ENCODE measurements around the gene LDLRAD2. TPM values are rescaled to one million over a fixed set of nuclear protein-coding genes. Genes with fewer than 3 reads are reported as not detected.
"Not testable (repeated sequence)": the region's sequence is repeated elsewhere in the genome, so short reads cannot be mapped to it uniquely, and the experiment has no call there.

The LDLRAD2 gene
- total RNA-seq, 6 experiments from 2014 or later = not detected

- Histone ChIP-seq H3K4me3 (no peak overlapping the region), H3K27ac (no peak overlapping the region), H3K36me3 (peaks cover 0 to 4% (median 0%) of the 10 kb centered on the region in 4 donors), H3K9me3 (no peaks in the 10 kb centered on the region), H3K4me1 (no peaks in the 10 kb centered on the region), H3K27me3 (no peaks in the 10 kb centered on the region)
- intact Hi-C loops (cut with DNase I) = no loop called here
- ATAC-seq (no peak), DNase-seq (no peak)
- TF ChIP-seq POLR2A (IDR thresholded peaks at IDR 0.05) (no peak), CTCF (IDR thresholded peaks at IDR 0.05) (no peak)
- 93% methylated on average over 3 of the region's 7 CpGs for WGBS (ENCODE audit: insufficient coverage, low coverage, low lambda C conversion rate, missing lambda C conversion rate)
Measured at GRCh38 chr1:21825393-21825792, 13.3 kb downstream of the LDLRAD2 start.

GRCh38 chr1:21826694-21827093, 14.6 kb downstream of the LDLRAD2 start:
- ATAC-seq; intact Hi-C loops (cut with DNase I); H3K4me1 ChIP-seq; DNase-seq; H3K36me3 ChIP-seq; H3K27me3 ChIP-seq; H3K27ac ChIP-seq; H3K4me3 ChIP-seq; H3K9me3 ChIP-seq: not testable (repeated sequence)
- WGBS (ENCODE audit: insufficient coverage, low coverage, low lambda C conversion rate, missing lambda C conversion rate) = 92% methylated on average over 10 of the region's 10 CpGs

GRCh38 chr1:21827141-21827679, 15.1 kb downstream of the LDLRAD2 start:
- Histone ChIP-seq H3K9me3 (no peaks in the 10 kb centered on the region), H3K27ac (no peak overlapping the region), H3K36me3 (peaks cover 0 to 4% (median 0%) of the 10 kb centered on the region in 4 donors), H3K4me3 (no peak overlapping the region), H3K4me1 (no peaks in the 10 kb centered on the region), H3K27me3 (no peaks in the 10 kb centered on the region)
- intact Hi-C loops (cut with DNase I) = no loop called here
- no peak for ATAC-seq
- 95% methylated on average over 3 of the region's 5 CpGs for WGBS (ENCODE audit: insufficient coverage, low coverage, low lambda C conversion rate, missing lambda C conversion rate)
- no peak for DNase-seq
- TF ChIP-seq POLR2A (IDR thresholded peaks at IDR 0.05) (no peak), CTCF (IDR thresholded peaks at IDR 0.05) (no peak)

GRCh38 chr1:21828075-21828474, 16.0 kb downstream of the LDLRAD2 start:
- H3K4me3 ChIP-seq = no peak overlapping the region
- H3K27ac ChIP-seq = no peak overlapping the region
- DNase-seq (no peak), ATAC-seq (no peak)
- H3K36me3 ChIP-seq = peaks cover 0 to 4% (median 0%) of the 10 kb centered on the region in 4 donors
- H3K9me3 ChIP-seq = no peaks in the 10 kb centered on the region
- no peaks in the 10 kb centered on the region for H3K4me1 ChIP-seq
- intact Hi-C loops (cut with DNase I) = no loop called here
- no peaks in the 10 kb centered on the region for H3K27me3 ChIP-seq
- TF ChIP-seq POLR2A (IDR thresholded peaks at IDR 0.05) (no peak), CTCF (IDR thresholded peaks at IDR 0.05) (no peak)
- 70% methylated on average over 2 of the region's 13 CpGs for WGBS (ENCODE audit: insufficient coverage, low coverage, low lambda C conversion rate, missing lambda C conversion rate)

- no peak for TF ChIP-seq CTCF (IDR thresholded peaks at IDR 0.05)
- no peak for TF ChIP-seq POLR2A (IDR thresholded peaks at IDR 0.05)
Measured at GRCh38 chr1:21828506-21829210, 16.6 kb downstream of the LDLRAD2 start.

More at GRCh38 chr1:21828506-21829210, 16.6 kb downstream of the LDLRAD2 start:
- H3K4me3 ChIP-seq = no peak overlapping the region
- no peaks in the 10 kb centered on the region for H3K9me3 ChIP-seq
- WGBS (ENCODE audit: insufficient coverage, low coverage, low lambda C conversion rate, missing lambda C conversion rate) = 80% methylated on average over 1 of the region's 28 CpGs
- H3K36me3 ChIP-seq = peaks cover 0 to 4% (median 0%) of the 10 kb centered on the region in 4 donors
- ATAC-seq (no peak), DNase-seq (no peak)
- intact Hi-C loops (cut with DNase I) = no loop called here
- H3K27ac ChIP-seq = no peak overlapping the region
- no peaks in the 10 kb centered on the region for H3K4me1 ChIP-seq
- no peaks in the 10 kb centered on the region for H3K27me3 ChIP-seq
